IMR-90 (cell line): ENCODE results near the gene ST6GALNAC2. TPM values are rescaled to one million over a fixed set of nuclear protein-coding genes. Genes with fewer than 3 reads are reported as not detected.

Source experiments
- ATAC-seq: fragments of 200-7000 bp; cut with Tn5 transposase; 2 replicates; pipeline ENCODE4 v1.9.1; 2020; ENCODE audit warnings: low read depth, mild to moderate bottlenecking, moderate library complexity
- BruUV-seq: library from RNA; stranded (reverse); fragments of 400-500 nt; replicated peaks from 2 replicates; lab custom pipeline; 2021; lab: Mats Ljungman, UMichigan
- CTCF ChIA-PET: fragments of 300-600 bp; formaldehyde crosslinking; extraction: SDS; loops from one replicate; lab custom pipeline; 2021; ENCODE audit warnings: antibody characterized with exemption; lab: Yijun Ruan, JAX
- POLR2A ChIA-PET: fragments of 300-600 bp; sonication (Branson Sonifier 250); formaldehyde crosslinking; loops from one replicate; lab custom pipeline; 2022; ENCODE audit warnings: antibody characterized with exemption; ENCODE audit not compliant: unreplicated experiment; lab: Charles Lee
- DNase-seq: peaks from one replicate; pipeline ENCODE4 v3.0.0; 2013
- H2AFZ ChIP-seq: replicated peaks from 2 replicates; pipeline ENCODE3; 2013; ENCODE audit warnings: low read length, mild to moderate bottlenecking; ENCODE audit not compliant: poor library complexity
- H2AK5ac ChIP-seq: 2 replicates; pipeline ENCODE4 v1.6.1; 2013; ENCODE audit warnings: low read depth, low read length, inconsistent platforms
- H2AK9ac ChIP-seq: replicated peaks from 2 replicates; pipeline ENCODE3; 2013; ENCODE audit warnings: mild to moderate bottlenecking, low read depth, low read length, moderate library complexity; ENCODE audit not compliant: poor library complexity
- H2BK120ac ChIP-seq: 2 replicates; pipeline ENCODE4 v1.6.1; 2013; ENCODE audit warnings: low read depth, low read length, inconsistent platforms
- H2BK15ac ChIP-seq: 3 replicates; pipeline ENCODE4 v1.6.1; 2013; ENCODE audit warnings: low read depth, low read length, inconsistent platforms
- H2BK20ac ChIP-seq: 2 replicates; pipeline ENCODE4 v1.6.1; 2013; ENCODE audit warnings: low read depth, mild to moderate bottlenecking, inconsistent platforms, low read length, moderate library complexity
- H2BK5ac ChIP-seq: 2 replicates; pipeline ENCODE4 v1.6.1; 2013; ENCODE audit warnings: mild to moderate bottlenecking, low read depth, low read length, inconsistent platforms; ENCODE audit not compliant: poor library complexity, severe bottlenecking
- H3K14ac ChIP-seq: replicated peaks from 2 replicates; pipeline ENCODE4 v1.6.1; 2013; ENCODE audit warnings: low read depth, low read length, inconsistent platforms
- H3K18ac ChIP-seq: 2 replicates; pipeline ENCODE4 v1.6.1; 2013; ENCODE audit warnings: low read depth, low read length, control low read depth
- H3K23ac ChIP-seq: 2 replicates; pipeline ENCODE4 v1.6.1; 2013; ENCODE audit warnings: low read depth, low read length, inconsistent platforms
- H3K27ac ChIP-seq: 2 replicates; pipeline ENCODE4 v1.5.1; 2013; ENCODE audit warnings: mild to moderate bottlenecking, control low read depth, low read length; ENCODE audit not compliant: insufficient read depth
- H3K27me3 ChIP-seq: 2 replicates; pipeline ENCODE4 v1.6.1; 2013; ENCODE audit warnings: low read length; ENCODE audit not compliant: control insufficient read depth, insufficient read depth
- H3K36me3 ChIP-seq: 2 replicates; pipeline ENCODE4 v1.6.1; 2013; ENCODE audit warnings: low read length, mixed read lengths; ENCODE audit not compliant: control insufficient read depth, insufficient read depth
- H3K4ac ChIP-seq: 2 replicates; pipeline ENCODE4 v1.6.1; 2013; ENCODE audit warnings: low read depth, low read length, inconsistent platforms
- H3K4me1 ChIP-seq: 2 replicates; pipeline ENCODE4 v1.6.1; 2013; ENCODE audit warnings: low read length, mixed read lengths; ENCODE audit not compliant: control insufficient read depth, insufficient read depth
- H3K4me2 ChIP-seq: 2 replicates; pipeline ENCODE4 v1.6.1; 2013; ENCODE audit warnings: low read depth, mild to moderate bottlenecking, control low read depth, low read length, moderate library complexity
- H3K4me3 ChIP-seq: 2 replicates; pipeline ENCODE4 v1.5.1; 2013; ENCODE audit warnings: low read depth, mild to moderate bottlenecking, control low read depth, low read length, moderate library complexity; ENCODE audit not compliant: insufficient read depth
- H3K56ac ChIP-seq: 2 replicates; pipeline ENCODE4 v1.6.1; 2013; ENCODE audit warnings: low read length, inconsistent platforms; ENCODE audit not compliant: insufficient read depth; ENCODE audit errors: extremely low read depth
- H3K79me1 ChIP-seq, 2 experiments: 2 replicates each; pipeline ENCODE4 v1.6.1; 2013; ENCODE audit warnings: low read length in 2 of 2, inconsistent platforms in 1 of 2, low read depth in 1 of 2
- H3K9ac ChIP-seq: 2 replicates; pipeline ENCODE4 v1.6.1; 2013; ENCODE audit warnings: low read depth, low read length, control low read depth
- H3K9me1 ChIP-seq: 2 replicates; pipeline ENCODE4 v1.6.1; 2013; ENCODE audit warnings: low read length, inconsistent platforms; ENCODE audit not compliant: insufficient read depth
- H3K9me3 ChIP-seq: 2 replicates; pipeline ENCODE4 v1.6.1; 2013; ENCODE audit warnings: low read length; ENCODE audit not compliant: control insufficient read depth, insufficient read depth
- H4K20me1 ChIP-seq: 2 replicates; pipeline ENCODE4 v1.6.1; 2013; ENCODE audit warnings: low read length, inconsistent platforms; ENCODE audit not compliant: insufficient read depth
- H4K5ac ChIP-seq: 2 replicates; pipeline ENCODE4 v1.6.1; 2013; ENCODE audit warnings: mild to moderate bottlenecking, low read depth, low read length, control low read depth
- H4K8ac ChIP-seq, 2 experiments: 2 replicates each; pipeline ENCODE4 v1.6.1; 2013; ENCODE audit warnings: low read depth in 2 of 2, low read length in 2 of 2, control low read depth in 1 of 2, inconsistent platforms in 1 of 2
- H4K91ac ChIP-seq: 2 replicates; pipeline ENCODE4 v1.6.1; 2013; ENCODE audit warnings: low read depth, low read length, inconsistent platforms; ENCODE audit not compliant: insufficient read depth
- CEBPB ChIP-seq: IDR thresholded peaks from 2 replicates; pipeline ENCODE4 v1.6.1; 2012; ENCODE audit warnings: low read depth, low read length, improper control_type of control experiment
- CHD1 ChIP-seq: IDR thresholded peaks from 2 replicates; pipeline ENCODE4 v1.6.1; 2012; ENCODE audit warnings: low read depth, low read length, improper control_type of control experiment
- FOS ChIP-seq: fragments of 150-350 bp; IDR thresholded peaks from 2 replicates; pipeline ENCODE4 v1.6.1; 2016; ENCODE audit warnings: low read depth, low read length
- MAFK ChIP-seq: IDR thresholded peaks from 2 replicates; pipeline ENCODE4 v1.6.1; 2012; ENCODE audit warnings: low read depth, low read length, improper control_type of control experiment
- MAZ ChIP-seq: IDR thresholded peaks from 2 replicates; pipeline ENCODE4 v1.6.1; 2012; ENCODE audit warnings: low read depth, mild to moderate bottlenecking, low read length, improper control_type of control experiment, moderate library complexity, borderline replicate concordance
- MXI1 ChIP-seq: IDR thresholded peaks from 2 replicates; pipeline ENCODE4 v1.6.1; 2012; ENCODE audit warnings: low read depth, mild to moderate bottlenecking, low read length, moderate library complexity, borderline replicate concordance
- NFE2L2 ChIP-seq: fragments of 150-350 bp; IDR thresholded peaks from 2 replicates; pipeline ENCODE4 v1.6.1; 2016; ENCODE audit warnings: low read depth, mild to moderate bottlenecking, low read length
- POLR2A ChIP-seq: IDR thresholded peaks from 2 replicates; pipeline ENCODE4 v1.6.1; 2012; ENCODE audit warnings: mild to moderate bottlenecking, low read depth, low read length
- RAD21 ChIP-seq: IDR thresholded peaks from 2 replicates; pipeline ENCODE4 v1.6.1; 2012; ENCODE audit warnings: low read length, improper control_type of control experiment
- RCOR1 ChIP-seq: IDR thresholded peaks from 2 replicates; pipeline ENCODE4 v1.6.1; 2012; ENCODE audit warnings: mild to moderate bottlenecking, low read length, improper control_type of control experiment; ENCODE audit not compliant: insufficient replicate concordance
- RFX5 ChIP-seq: IDR thresholded peaks from 2 replicates; pipeline ENCODE4 v1.8.0; 2012; ENCODE audit warnings: low read depth, mild to moderate bottlenecking, low read length, moderate library complexity
- SMC3 ChIP-seq: fragments of 150-350 bp; IDR thresholded peaks from 2 replicates; pipeline ENCODE4 v1.6.1; 2016; ENCODE audit warnings: low read depth, mild to moderate bottlenecking, antibody characterized with exemption, low read length, moderate library complexity
- USF2 ChIP-seq: fragments of 150-350 bp; IDR thresholded peaks from 2 replicates; pipeline ENCODE4 v1.6.1; 2017; ENCODE audit warnings: mild to moderate bottlenecking, antibody characterized with exemption, low read length, low read depth
- WGBS, 2 experiments: methylation state at CpG; one replicate each; pipeline versions ENCODE4 v1.1.5 to v1.1.7; 2013; ENCODE audit warnings: missing lambda C conversion rate in 2 of 2; ENCODE audit not compliant: insufficient read length in 1 of 2; ENCODE audit errors: extremely low coverage in 2 of 2; 5-methylcytosine and 5-hydroxymethylcytosine counted together
- dilution Hi-C: fragments of 300-500 bp; cut with HindIII; formaldehyde crosslinking; loops from one replicate; pipeline ENCODE4 v1.14.3; 2018; ENCODE audit warnings: low sequenced_read_pairs; ENCODE audit not compliant: unreplicated experiment
- in situ Hi-C: fragments of 300-500 bp; cut with MboI; formaldehyde crosslinking; loops from 3 replicates; pipeline ENCODE4 v1.14.3; 2019; ENCODE audit warnings: low sequenced_read_pairs, inconsistent platforms, mixed read lengths
- intact Hi-C: fragments of 100-400 bp; cut with micrococcal nuclease; formaldehyde crosslinking; loops from 2 replicates; pipeline ENCODE4 v1.10.0; 2022
- polyA plus RNA-seq, 3 experiments: library from polyadenylated mRNA; depleted of rRNA; stranded (reverse); fragments of >200 nt; gene quantifications; 2 replicates each; pipeline ENCODE4 v1.2.3, GENCODE V29; 2012; ENCODE audit warnings: low replicate concordance in 1 of 3
- total RNA-seq: library from RNA; depleted of rRNA; stranded (reverse); fragments of >200 nt; gene quantifications from 2 replicates; pipeline ENCODE4 v1.2.3, GENCODE V29; 2012
- TF ChIP-seq, protein P1 (sequence below): conservative IDR thresholded peaks from 2 replicates; pipeline ENCODE4 v1.5.1; 2012; ENCODE audit warnings: mild to moderate bottlenecking, low read depth, low read length, improper control_type of control experiment
- TF ChIP-seq, protein P2 (sequence below): fragments of 150-350 bp; IDR thresholded peaks from 2 replicates; pipeline ENCODE4 v1.6.1; 2016; ENCODE audit warnings: low read depth, mild to moderate bottlenecking, low read length, moderate library complexity, borderline replicate concordance

ST6GALNAC2 gene
- total and polyA plus RNA-seq, 2 of the 4 experiments (the other 2 are of a cell fraction), result 0.10 TPM; not detected in 1

DNA sequence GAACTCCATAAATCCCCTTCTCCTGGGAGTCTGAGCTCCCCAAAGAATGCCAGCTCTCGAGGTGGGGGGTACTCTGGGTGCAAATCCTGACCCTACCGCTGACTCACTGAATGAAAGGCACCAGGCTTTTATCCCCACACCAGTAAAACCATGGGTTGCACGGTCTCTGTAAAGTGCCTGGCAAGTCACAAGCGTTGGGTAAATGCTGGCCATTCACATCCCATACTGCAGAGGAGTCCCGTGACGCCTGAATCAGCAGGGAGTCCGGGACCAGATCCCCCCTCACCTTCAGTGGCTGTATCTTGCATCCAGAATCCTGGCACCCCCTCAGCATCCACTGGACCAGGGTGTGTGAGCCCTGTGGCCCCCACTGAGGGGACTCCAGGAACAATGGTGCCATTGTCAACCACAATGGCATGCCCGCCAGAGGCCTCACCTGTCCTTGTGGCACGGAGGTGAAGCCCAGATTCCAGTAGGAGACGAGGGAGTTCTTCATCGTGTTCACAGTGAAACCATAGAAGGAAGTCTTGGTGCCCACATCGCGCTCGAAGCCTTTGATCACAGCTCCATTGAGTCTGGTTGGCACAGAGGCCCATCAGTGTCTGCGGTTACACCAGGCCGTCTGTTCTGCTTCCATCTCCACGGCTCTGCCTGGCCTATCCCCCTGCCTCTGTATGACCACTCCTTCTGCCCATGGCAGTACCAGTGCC, 13.3 kb downstream of the ST6GALNAC2 start:
- ATAC-seq (no peak), DNase-seq (no peak)
- Histone ChIP-seq H3K27ac (no peak overlapping the region), H4K91ac (no peak overlapping the region), H3K56ac (no peak overlapping the region), H2BK5ac (no peak overlapping the region), H3K4me2 (no peak overlapping the region), H2AK9ac (no peak overlapping the region), H2BK120ac (no peak overlapping the region), H4K8ac (no peak overlapping the region), H4K20me1 (peaks cover 10% of the 10 kb centered on the region), H3K79me1 (no peaks in the 10 kb centered on the region), H3K9me1 (peaks cover 3% of the 10 kb centered on the region; the same call in 1 of the 2 replicates), H3K9ac (no peak overlapping the region), H3K4me3 (no peak overlapping the region), H3K23ac (no peak overlapping the region), H3K9me3 (peaks cover 6% of the 10 kb centered on the region), H2AFZ (no peak overlapping the region), H3K4ac (no peak overlapping the region), H3K27me3 (no peaks in the 10 kb centered on the region), H2BK15ac (no peak overlapping the region), H2BK20ac (no peak overlapping the region), H3K18ac (no peak overlapping the region), H2AK5ac (no peak overlapping the region), H3K36me3 (0 out of 2 replicates have a peak, but pooled peaks cover 1% of the 10 kb centered on the region), H3K14ac (no peak overlapping the region), H3K4me1 (no peaks in the 10 kb centered on the region), H4K5ac (no peak overlapping the region)
- intact Hi-C loops, result no loop called here
- 92% methylated on average over 14 of the region's 17 CpGs; no CpG with 5 or more reads in 1 of the 2 experiments for WGBS, 2 experiments
- ChIA-PET POLR2A (no interaction called here), CTCF (no interaction called here)
- in situ Hi-C loops, result no loop called here
- no TSS peak for BruUV-seq
- dilution Hi-C loops, result no loop called here
- TF ChIP-seq RCOR1 (no peak), RFX5 (no peak), CHD1 (no peak), SMC3 (no peak), CEBPB (no peak), MAFK (no peak), POLR2A (no peak), FOS (no peak), USF2 (no peak), MXI1 (no peak), RAD21 (no peak), NFE2L2 (no peak), MAZ (no peak)
- TF ChIP-seq, protein P1, sequence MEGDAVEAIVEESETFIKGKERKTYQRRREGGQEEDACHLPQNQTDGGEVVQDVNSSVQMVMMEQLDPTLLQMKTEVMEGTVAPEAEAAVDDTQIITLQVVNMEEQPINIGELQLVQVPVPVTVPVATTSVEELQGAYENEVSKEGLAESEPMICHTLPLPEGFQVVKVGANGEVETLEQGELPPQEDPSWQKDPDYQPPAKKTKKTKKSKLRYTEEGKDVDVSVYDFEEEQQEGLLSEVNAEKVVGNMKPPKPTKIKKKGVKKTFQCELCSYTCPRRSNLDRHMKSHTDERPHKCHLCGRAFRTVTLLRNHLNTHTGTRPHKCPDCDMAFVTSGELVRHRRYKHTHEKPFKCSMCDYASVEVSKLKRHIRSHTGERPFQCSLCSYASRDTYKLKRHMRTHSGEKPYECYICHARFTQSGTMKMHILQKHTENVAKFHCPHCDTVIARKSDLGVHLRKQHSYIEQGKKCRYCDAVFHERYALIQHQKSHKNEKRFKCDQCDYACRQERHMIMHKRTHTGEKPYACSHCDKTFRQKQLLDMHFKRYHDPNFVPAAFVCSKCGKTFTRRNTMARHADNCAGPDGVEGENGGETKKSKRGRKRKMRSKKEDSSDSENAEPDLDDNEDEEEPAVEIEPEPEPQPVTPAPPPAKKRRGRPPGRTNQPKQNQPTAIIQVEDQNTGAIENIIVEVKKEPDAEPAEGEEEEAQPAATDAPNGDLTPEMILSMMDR, result no peak
- TF ChIP-seq, protein P2, sequence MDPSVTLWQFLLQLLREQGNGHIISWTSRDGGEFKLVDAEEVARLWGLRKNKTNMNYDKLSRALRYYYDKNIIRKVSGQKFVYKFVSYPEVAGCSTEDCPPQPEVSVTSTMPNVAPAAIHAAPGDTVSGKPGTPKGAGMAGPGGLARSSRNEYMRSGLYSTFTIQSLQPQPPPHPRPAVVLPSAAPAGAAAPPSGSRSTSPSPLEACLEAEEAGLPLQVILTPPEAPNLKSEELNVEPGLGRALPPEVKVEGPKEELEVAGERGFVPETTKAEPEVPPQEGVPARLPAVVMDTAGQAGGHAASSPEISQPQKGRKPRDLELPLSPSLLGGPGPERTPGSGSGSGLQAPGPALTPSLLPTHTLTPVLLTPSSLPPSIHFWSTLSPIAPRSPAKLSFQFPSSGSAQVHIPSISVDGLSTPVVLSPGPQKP, result no peak
